SU-DHL-6 (cell line): ENCODE measurements around the gene YTHDC1.

Source experiments
- H2AFZ ChIP-seq: fragments of 200-600 bp; sonication (generic); 2 replicates; pipeline ENCODE4 v1.6.1; 2014; ENCODE audit warnings: low read depth, mild to moderate bottlenecking, moderate library complexity, mixed read lengths, antibody characterized with exemption, low read length; ENCODE audit not compliant: severe bottlenecking
- H3F3A ChIP-seq: fragments of 200-600 bp; shearing (Covaris generic); 2 replicates; pipeline ENCODE4 v1.6.0; 2016; ENCODE audit warnings: antibody characterized with exemption, mild to moderate bottlenecking; ENCODE audit not compliant: insufficient read depth
- H3K27ac ChIP-seq: fragments of 200-600 bp; sonication (generic); 2 replicates; pipeline ENCODE4 v1.5.1; 2016; ENCODE audit warnings: low read depth, mild to moderate bottlenecking, low read length, moderate library complexity, mixed read lengths
- H3K27me3 ChIP-seq: fragments of 200-600 bp; sonication (generic), shearing (Covaris generic); 2 replicates; pipeline ENCODE4 v1.6.0; 2014; ENCODE audit warnings: mild to moderate bottlenecking, low read length
- H3K36me3 ChIP-seq: fragments of 200-600 bp; sonication (generic); 2 replicates; pipeline ENCODE4 v1.6.1; 2014; ENCODE audit warnings: mild to moderate bottlenecking, low read length, mixed read lengths
- H3K4me2 ChIP-seq: fragments of 300-600, 200-600 bp; shearing (Covaris generic), sonication (generic); 2 replicates; pipeline ENCODE4 v1.6.0; 2014; ENCODE audit warnings: low read length, low read depth, mild to moderate bottlenecking; ENCODE audit not compliant: poor library complexity, severe bottlenecking
- H3K4me3 ChIP-seq: fragments of 200-600 bp; sonication (generic); 2 replicates; pipeline ENCODE4 v1.5.1; 2014; ENCODE audit warnings: antibody characterized with exemption, low read length, mild to moderate bottlenecking, mixed read lengths; ENCODE audit not compliant: insufficient read depth, poor library complexity, severe bottlenecking
- H3K79me2 ChIP-seq: fragments of 200-600 bp; sonication (generic); 2 replicates; pipeline ENCODE4 v1.6.1; 2014; ENCODE audit warnings: mild to moderate bottlenecking, low read length, moderate library complexity; ENCODE audit not compliant: insufficient read depth
- H3K9ac ChIP-seq: fragments of 200-600 bp; sonication (generic); 2 replicates; pipeline ENCODE4 v1.7.0; 2014; ENCODE audit warnings: mild to moderate bottlenecking, low read length
- H3K9me2 ChIP-seq: fragments of 200-600 bp; sonication (generic); replicated peaks from 2 replicates; pipeline ENCODE4 v1.6.1; 2014; ENCODE audit warnings: low read length; ENCODE audit not compliant: insufficient read depth
- H3K9me3 ChIP-seq: fragments of 200-600 bp; sonication (generic); 2 replicates; pipeline ENCODE4 v1.6.1; 2014; ENCODE audit warnings: low read length, mixed read lengths; ENCODE audit not compliant: insufficient read depth
- H4K20me1 ChIP-seq: fragments of 200-600 bp; sonication (generic); 2 replicates; pipeline ENCODE4 v1.6.1; 2014; ENCODE audit warnings: low read depth, mild to moderate bottlenecking, antibody characterized with exemption, low read length, moderate library complexity, mixed read lengths
- EZH2phosphoT487 ChIP-seq: fragments of 200-600 bp; sonication (generic), shearing (Covaris generic); conservative IDR thresholded peaks from 2 replicates; pipeline ENCODE4 v1.6.1; 2018; ENCODE audit warnings: mild to moderate bottlenecking, antibody characterized with exemption, low read length, moderate library complexity, mixed read lengths
- TF ChIP-seq, protein P1 (sequence below): fragments of 200-600 bp; sonication (generic); IDR thresholded peaks from one replicate; pipeline ENCODE4 v1.5.1; 2017; ENCODE audit warnings: antibody characterized with exemption, mild to moderate bottlenecking, low read length, moderate library complexity; ENCODE audit not compliant: insufficient read depth, poor library complexity, severe bottlenecking

The YTHDC1 gene

DNA sequence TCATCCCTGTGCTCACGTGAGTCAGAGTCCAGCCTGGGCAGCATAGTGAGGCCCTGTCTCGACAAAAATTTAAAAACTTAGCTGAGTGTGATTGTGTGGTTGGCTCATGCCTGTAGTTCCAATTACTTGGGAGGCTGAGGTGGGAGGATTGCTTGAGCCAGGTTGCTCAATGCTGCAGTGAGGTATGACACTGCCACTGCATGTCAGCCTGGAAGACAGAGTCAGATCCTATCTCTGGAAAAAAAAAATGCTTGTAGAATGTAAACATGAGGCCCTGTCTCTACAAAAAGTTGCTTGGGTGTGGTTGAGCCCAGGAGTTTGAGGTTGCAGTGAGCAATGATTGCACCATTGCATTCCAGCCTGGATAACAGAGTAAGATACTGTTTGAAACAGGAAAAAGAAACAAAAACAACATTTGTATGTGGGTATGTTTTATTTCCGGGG is 11.3 kb upstream of the YTHDC1 start:
- no peaks in the 10 kb centered on the region for H3K9me2 ChIP-seq
- H3K27ac ChIP-seq, result no peak overlapping the region
- H3K4me2 ChIP-seq, result no peak overlapping the region
- H3K79me2 ChIP-seq, result no peaks in the 10 kb centered on the region
- no peaks in the 10 kb centered on the region for H3K36me3 ChIP-seq
- no peaks in the 10 kb centered on the region for H3K9me3 ChIP-seq
- H3K9ac ChIP-seq, result no peak overlapping the region
- H3F3A ChIP-seq, result no peaks in the 10 kb centered on the region
- no peaks in the 10 kb centered on the region for H3K27me3 ChIP-seq
- H4K20me1 ChIP-seq, result no peaks in the 10 kb centered on the region
- no peak for TF ChIP-seq EZH2phosphoT487
- TF ChIP-seq, protein P1, sequence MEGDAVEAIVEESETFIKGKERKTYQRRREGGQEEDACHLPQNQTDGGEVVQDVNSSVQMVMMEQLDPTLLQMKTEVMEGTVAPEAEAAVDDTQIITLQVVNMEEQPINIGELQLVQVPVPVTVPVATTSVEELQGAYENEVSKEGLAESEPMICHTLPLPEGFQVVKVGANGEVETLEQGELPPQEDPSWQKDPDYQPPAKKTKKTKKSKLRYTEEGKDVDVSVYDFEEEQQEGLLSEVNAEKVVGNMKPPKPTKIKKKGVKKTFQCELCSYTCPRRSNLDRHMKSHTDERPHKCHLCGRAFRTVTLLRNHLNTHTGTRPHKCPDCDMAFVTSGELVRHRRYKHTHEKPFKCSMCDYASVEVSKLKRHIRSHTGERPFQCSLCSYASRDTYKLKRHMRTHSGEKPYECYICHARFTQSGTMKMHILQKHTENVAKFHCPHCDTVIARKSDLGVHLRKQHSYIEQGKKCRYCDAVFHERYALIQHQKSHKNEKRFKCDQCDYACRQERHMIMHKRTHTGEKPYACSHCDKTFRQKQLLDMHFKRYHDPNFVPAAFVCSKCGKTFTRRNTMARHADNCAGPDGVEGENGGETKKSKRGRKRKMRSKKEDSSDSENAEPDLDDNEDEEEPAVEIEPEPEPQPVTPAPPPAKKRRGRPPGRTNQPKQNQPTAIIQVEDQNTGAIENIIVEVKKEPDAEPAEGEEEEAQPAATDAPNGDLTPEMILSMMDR, result no peak
- H3K4me3 ChIP-seq, result no peak overlapping the region
- H2AFZ ChIP-seq, result no peak overlapping the region

DNA sequence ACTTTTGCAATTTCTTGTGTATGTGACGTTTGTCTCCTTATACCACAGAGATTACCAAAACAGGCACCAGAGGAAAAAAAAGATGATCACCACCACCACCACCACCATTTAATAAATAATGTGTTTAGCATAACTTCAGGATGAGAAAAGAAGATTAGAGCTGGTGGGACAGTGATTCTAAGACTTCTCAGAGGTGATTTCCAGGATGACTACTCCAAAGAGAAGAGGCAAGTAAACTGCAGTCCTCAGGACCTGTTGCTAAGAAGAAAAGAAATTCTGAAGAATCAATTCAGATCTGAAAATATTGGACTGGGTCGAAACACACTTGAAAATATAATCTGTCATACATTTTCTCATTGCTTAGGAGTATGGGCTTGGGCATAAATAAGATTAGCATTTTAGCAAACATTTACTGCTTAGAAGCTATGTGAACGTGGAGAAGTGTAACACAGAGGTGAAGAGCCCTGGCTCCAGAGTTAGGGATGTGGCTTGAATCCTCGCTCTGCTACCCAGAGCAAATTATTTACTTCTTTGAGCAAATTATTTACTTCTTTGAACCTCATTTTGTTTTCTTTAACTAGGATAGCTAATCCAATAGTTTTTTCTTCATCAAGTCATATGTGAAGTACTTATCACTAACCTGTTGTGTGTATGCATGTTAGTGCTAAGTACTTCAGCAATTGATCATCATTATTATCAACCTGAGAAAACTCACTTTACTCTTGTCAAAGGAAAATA is 10.5 kb upstream of the YTHDC1 start:
- no peak overlapping the region for H2AFZ ChIP-seq
- H3K9me3 ChIP-seq, result no peaks in the 10 kb centered on the region
- no peak overlapping the region for H3K4me3 ChIP-seq
- H3K36me3 ChIP-seq, result no peaks in the 10 kb centered on the region
- H3F3A ChIP-seq, result no peaks in the 10 kb centered on the region
- TF ChIP-seq, protein P1, result no peak
- TF ChIP-seq EZH2phosphoT487, result no peak
- no peaks in the 10 kb centered on the region for H4K20me1 ChIP-seq
- no peaks in the 10 kb centered on the region for H3K9me2 ChIP-seq
- H3K9ac ChIP-seq, result no peak overlapping the region
- no peaks in the 10 kb centered on the region for H3K27me3 ChIP-seq
- no peak overlapping the region for H3K4me2 ChIP-seq
- no peak overlapping the region for H3K27ac ChIP-seq
- no peaks in the 10 kb centered on the region for H3K79me2 ChIP-seq

DNA sequence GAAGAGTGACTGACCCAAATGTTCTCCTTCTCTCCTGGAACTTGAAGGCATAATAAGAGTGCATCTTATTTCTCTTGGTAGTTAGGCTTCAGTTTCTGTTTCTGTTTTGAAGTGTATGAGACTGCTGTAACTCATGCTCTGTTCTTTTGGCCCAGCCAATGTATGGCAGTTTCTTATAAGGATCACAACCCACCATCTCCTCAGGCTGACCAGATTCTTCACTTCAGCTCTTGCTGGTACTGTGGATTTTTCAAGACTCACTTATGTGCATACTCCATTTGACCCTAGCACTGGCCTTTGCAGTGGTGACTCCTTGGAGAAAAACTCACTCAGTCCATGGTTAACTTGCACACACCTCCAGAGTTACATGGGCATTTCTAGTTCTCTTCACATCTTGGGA is 9.6 kb upstream of the YTHDC1 start:
- H3K9me2 ChIP-seq, result no peaks in the 10 kb centered on the region
- H4K20me1 ChIP-seq, result no peaks in the 10 kb centered on the region
- no peak overlapping the region for H2AFZ ChIP-seq
- no peaks in the 10 kb centered on the region for H3K79me2 ChIP-seq
- H3K9ac ChIP-seq, result no peak overlapping the region
- no peaks in the 10 kb centered on the region for H3K27me3 ChIP-seq
- no peak overlapping the region for H3K4me3 ChIP-seq
- no peaks in the 10 kb centered on the region for H3K36me3 ChIP-seq
- no peaks in the 10 kb centered on the region for H3K9me3 ChIP-seq
- H3K27ac ChIP-seq, result no peak overlapping the region
- TF ChIP-seq, protein P1, result no peak
- no peak for TF ChIP-seq EZH2phosphoT487
- H3F3A ChIP-seq, result no peaks in the 10 kb centered on the region
- no peak overlapping the region for H3K4me2 ChIP-seq
